Measurements from ENCODE around the gene NKIRAS1.
"Not testable (repeated sequence)": the region's sequence is repeated elsewhere in the genome, so short reads cannot be mapped to it uniquely, and the experiment has no call there.

The NKIRAS1 gene

GRCh38 chr3:23867400-23867799, 49.4 kb downstream of the NKIRAS1 start:
- no peak for DNase-seq

- DNase-seq: peak; percentile 16
These were observed 51.0 kb downstream of the NKIRAS1 start for GRCh38 chr3:23865595-23866396.

DNA sequence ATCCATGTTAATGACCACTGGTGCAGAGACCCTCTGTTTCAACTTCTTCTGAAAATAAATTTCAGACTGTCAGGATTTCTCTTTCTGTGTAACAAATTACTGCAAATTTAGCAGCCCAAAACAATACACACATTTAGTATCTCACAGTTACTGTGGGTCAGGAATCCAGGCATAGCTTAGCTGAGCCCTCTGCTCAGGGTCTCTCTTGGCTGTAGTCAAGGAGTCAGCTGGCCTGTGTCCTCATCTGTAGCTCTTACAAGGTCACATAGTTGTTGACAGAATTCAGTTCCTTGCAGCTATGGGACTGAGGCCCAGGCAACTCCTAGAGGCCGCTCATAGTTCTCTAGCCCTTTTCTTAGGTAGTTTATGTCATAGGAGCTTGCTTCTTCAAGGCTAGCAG, 51.9 kb downstream of the NKIRAS1 start:
- DNase-seq: no peak

- no peak for DNase-seq
These were observed 53.7 kb downstream of the NKIRAS1 start for GRCh38 chr3:23863060-23863459.

- DNase-seq: no peak
These were observed 55.1 kb downstream of the NKIRAS1 start for GRCh38 chr3:23861689-23862088.

DNA sequence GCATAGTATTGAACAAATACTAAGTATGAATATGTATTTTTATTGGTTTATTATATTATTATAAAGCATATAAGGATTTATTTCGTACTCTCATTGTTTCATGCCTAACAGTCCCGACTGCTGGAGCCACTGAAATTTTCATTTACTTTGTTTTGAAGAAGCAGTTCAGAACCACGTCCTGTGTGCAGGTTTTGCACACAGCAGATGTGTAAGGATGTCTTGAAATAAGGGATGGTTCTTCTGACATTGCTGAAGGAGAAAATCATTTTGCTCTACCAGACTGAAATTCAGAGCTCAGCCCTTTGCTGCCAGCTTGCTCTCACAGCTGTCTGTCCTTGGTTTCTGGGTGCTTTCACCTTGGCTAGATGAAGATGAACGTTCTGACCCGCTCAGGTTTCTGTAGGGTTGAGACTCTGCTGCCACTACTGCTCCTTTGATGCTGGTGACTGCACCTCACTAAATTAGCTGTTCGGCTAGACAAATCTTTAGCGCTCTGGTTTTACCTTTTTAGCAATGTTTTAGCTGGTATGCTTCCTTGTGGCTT, 56.9 kb downstream of the NKIRAS1 start:
- no peak for DNase-seq

DNA sequence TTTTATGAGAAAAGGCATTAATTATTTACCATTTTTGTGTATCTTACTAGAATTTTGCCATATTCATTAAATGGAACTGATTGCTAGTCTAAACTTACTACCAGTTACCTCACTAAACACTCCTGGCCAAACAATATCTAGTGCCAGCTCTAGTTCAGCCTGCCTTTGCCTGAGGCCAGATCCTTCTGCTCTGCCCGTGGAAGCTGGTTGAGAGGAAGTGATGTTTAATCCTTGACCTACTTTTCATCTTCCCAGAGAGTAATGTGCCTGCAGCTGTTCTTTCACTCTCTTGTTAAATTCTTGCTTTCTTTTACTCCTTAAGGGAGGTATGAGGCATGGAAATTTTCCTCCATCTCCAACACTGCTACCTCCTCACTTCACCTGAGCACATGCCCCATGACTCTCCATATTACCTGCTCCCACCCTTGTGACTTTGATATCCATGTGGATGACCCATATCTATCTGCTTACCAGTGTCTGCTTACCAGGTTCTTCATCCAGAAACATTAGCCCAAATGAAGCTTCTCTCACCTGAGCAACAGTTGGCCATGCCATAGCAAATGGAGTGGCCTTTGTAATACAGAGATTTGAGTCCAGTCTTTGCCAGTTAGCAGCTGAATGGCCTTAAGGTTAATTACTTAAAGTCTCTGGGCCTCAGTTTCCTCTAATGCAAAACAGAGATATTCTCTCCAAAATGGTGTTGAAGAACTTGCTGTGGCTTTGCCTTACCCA, 57.6 kb downstream of the NKIRAS1 start:
- no peak for DNase-seq

- DNase-seq: no peak
These were observed 60.5 kb downstream of the NKIRAS1 start for GRCh38 chr3:23856286-23856685.

- not testable (repeated sequence) for DNase-seq
These were observed 67.3 kb downstream of the NKIRAS1 start for GRCh38 chr3:23849462-23849861.

DNA sequence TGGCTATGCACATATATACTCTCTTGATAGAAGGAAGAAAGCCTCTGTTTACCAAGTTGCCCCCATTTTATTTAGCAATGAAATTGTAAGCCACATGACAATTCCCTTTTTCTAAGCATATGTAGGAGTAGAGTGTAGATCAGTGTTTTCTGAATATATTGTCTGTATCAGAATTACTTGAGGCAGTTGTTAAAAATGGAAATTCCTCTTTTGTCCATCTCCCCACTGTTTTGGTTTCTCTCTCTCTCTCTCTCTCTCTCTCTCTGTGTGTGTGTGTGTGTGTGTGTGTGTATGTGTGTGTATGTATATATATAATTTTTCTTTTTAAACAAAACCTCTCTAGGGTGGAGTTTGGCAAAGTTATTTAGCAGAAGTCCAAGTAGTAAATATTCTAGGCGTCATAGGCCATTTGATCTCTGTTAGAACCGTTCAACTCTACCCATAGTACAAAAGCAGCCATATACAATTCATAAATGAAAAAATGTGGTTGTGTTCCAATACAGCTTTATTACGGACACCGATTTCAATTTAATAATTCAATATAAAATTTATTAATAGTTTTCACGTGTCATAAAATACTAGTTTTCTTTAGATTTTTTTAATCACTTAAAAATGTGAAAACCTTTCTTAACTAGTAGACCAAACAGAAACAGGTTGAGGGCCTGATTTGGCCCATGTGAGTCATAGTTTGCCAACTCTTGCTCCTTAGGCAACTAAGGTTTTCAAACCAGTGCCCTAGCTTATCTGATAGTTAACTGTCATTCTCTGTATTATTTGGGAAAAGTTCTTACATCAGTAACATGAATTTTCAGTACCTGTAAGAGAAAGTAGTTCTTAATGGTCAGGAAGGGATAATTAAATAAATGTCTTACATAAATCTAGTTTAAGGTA, 71.2 kb downstream of the NKIRAS1 start:
- no peak for DNase-seq

GRCh38 chr3:23843869-23844268, 72.9 kb downstream of the NKIRAS1 start:
- no peak for DNase-seq

All from NCI-H2227 treated with DMSO at 0.1 percent for 48 hours (cell line).